ENCODE data around the gene NCK1.

The NCK1 gene

GRCh38 chr3:136861890-136862616, at the start of gene NCK1:
Gene NCK1, plus strand, starts transcription at chr3:136862208. Its CDS starts 65,794 bp downstream, at chr3:136928002.
- peak; percentile 95 to 97 (median 95) for DNase-seq (ENCODE audit: low read depth in 3 of 3)

GRCh38 chr3:136817448-136817847, 44.6 kb upstream of the NCK1 start:
- no peak for DNase-seq (ENCODE audit: low read depth in 3 of 3)

- peak in 2 of 3 donors; percentile 14 to 48 for DNase-seq (ENCODE audit: low read depth in 3 of 3)
Measured at GRCh38 chr3:136818191-136818768, 43.7 kb upstream of the NCK1 start.

DNA sequence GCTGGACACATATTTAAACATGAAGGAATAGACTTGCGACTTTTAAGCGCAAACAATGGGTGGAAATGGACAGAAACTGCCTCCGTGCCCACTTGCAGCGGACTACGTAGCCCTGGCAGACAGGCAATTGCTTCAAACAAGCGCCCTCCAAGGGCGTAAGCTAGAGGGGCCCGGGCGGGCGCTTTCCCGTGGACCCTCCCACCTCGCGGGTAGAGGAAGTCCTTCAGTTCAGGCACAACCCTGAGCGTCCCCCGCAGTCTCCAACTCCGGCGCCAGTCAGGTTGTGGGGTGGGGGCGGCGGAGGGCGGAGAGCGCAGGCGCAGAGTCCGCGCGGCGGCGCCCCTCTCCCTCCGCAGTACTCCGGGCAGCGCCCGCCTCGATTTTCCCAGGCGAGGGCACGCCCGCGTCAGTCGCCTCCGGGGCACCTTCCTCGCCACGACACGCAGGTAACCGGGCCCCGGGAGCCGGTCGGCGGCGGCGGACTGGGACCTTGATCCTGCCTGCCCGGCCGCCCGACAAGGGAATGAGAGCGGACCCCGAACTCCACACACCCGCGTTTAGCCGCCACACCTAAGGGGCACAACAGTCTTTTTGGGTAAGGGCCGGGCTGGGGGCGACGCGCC, 43.1 kb upstream of the NCK1 start, which contains the start of gene SLC35G2:
Gene SLC35G2, plus strand, starts transcription at position 358 of the 623 bp plus-strand sequence. CDS start 35,335 bp downstream, outside the sequence.
- DNase-seq (ENCODE audit: low read depth in 3 of 3): peak in 1 of 3 donors; percentile 35

GRCh38 chr3:136819392-136819730, 42.6 kb upstream of the NCK1 start:
- peak in 1 of 3 donors; percentile 27 for DNase-seq (ENCODE audit: low read depth in 3 of 3)

GRCh38 chr3:136819731-136820679, 42.0 kb upstream of the NCK1 start:
- DNase-seq (ENCODE audit: low read depth in 3 of 3): peak in 1 of 3 donors; percentile 17

DNA sequence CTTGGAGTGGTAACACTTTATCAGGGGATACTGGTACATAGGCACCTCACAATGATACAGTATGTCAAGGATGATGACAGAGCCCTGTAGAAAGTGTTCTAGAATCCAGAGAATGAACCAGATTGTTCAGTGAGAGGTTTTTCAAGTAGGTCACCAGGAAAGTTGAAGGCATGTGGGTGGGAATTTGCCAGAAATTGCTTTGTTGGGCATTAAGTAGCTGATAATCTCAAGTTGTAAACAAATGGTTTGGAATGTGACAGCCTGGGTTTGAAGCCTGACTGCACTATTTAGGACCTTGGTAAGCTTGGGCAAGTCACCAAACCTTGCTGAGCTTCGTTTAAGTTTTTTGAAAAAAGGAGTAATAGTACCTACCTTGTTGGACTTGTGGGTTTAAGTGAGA, 30.5 kb upstream of the NCK1 start:
- DNase-seq (ENCODE audit: low read depth in 3 of 3): no peak

DNA sequence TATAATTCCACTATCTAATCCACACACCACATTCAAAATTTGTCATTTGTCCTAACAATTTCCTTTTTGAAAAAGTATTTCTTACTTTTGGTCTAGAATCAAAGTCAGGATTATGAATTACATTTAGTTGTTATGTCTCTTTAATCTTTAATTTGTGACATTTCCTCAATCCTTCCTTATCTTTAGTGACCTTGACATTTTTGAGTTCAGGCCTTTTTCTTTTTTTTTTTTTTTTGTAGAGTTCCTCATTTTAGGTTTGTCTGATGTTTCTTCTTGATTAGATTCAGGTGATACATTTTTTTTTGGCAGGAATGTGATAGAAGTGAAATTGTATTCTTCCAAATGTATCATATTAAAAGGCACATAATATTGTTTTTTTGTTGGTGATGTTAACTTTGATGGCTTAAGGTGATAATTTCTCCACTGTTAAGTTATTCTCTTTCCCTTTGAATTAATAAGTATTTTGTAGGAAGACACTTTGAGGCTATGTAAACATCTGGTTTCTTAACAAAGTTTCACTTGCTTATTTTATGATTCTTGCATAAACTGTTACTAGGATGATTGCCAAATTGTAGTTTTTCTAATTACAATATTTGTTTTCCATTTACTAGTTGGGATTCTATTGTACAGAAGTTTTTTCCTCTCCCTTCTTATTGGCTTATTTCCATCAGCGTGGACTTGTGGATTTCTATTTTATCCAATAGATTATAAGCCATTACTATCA, 26.8 kb upstream of the NCK1 start:
- DNase-seq (ENCODE audit: low read depth in 3 of 3): no peak

- no peak for DNase-seq (ENCODE audit: low read depth in 3 of 3)
Measured at GRCh38 chr3:136835813-136836510, 26.0 kb upstream of the NCK1 start.

GRCh38 chr3:136836511-136837156, 25.4 kb upstream of the NCK1 start:
- DNase-seq (ENCODE audit: low read depth in 3 of 3): no peak

DNA sequence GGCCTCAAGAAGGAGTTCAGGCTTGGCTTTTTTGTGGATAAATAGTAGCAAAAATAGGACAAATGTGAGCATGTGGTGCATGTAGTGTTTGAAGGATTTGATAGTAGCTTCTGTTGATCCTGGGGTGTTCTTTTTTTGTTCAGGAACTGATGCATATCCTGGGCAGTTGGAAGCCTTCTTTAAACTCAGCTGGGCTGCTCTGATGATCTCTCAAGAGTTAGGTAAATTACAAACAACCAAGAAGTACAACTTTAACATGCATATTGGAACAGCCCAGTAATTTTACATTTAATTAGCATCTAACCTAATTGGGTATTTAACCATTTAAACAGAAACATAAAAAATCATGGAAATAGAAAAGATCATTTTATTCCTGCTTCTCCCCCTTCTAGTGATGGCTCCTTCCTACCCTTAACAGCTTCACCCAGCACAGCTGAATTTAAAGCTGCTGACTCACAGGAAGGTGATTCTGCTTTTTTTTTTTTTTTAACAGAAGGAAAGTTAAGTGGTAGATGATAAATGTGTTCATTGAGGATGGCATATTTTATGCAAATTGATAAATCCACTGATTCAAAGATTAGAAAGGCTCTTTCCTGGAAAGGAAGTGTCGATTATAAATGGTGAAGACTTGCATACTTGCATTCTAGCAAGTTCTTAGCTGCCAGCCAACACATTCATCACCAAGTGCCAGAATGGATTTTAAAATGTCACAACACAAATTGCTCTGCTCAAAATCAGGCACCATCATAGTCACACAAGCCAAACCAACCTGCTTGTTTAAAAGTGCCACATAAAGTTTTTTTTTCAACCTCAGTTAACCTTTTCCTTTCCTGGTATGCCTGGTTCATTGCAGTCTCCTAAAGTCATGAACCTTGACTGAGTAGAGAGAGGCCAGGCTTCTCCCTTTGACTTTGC, 23.1 kb upstream of the NCK1 start:
- no peak for DNase-seq (ENCODE audit: low read depth in 3 of 3)

DNA sequence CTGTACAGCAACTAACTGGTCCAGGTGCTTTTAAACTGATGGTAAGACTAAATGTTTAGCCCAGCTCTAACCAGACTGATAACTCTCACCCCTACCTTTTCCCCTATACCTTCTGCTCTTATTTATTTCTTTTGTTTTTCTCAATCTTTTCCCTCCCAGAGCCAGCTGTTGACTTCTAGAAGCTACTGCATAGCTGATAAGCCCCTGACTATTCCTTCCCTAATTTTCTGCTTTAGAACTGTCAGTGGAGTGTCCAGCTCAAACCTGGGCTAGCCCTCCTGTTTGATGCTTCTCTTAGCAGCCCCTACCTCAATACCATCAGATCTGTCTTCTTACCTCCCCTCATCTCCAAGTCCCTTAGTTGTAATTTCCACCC, 22.5 kb upstream of the NCK1 start:
- DNase-seq (ENCODE audit: low read depth in 3 of 3): no peak

- no peak for DNase-seq (ENCODE audit: low read depth in 3 of 3)
Measured at GRCh38 chr3:136840252-136840651, 21.8 kb upstream of the NCK1 start.

- no peak for DNase-seq (ENCODE audit: low read depth in 3 of 3)
Measured at GRCh38 chr3:136842294-136842693, 19.7 kb upstream of the NCK1 start.

- no peak for DNase-seq (ENCODE audit: low read depth in 3 of 3)
Measured at GRCh38 chr3:136844724-136845123, 17.3 kb upstream of the NCK1 start.

DNA sequence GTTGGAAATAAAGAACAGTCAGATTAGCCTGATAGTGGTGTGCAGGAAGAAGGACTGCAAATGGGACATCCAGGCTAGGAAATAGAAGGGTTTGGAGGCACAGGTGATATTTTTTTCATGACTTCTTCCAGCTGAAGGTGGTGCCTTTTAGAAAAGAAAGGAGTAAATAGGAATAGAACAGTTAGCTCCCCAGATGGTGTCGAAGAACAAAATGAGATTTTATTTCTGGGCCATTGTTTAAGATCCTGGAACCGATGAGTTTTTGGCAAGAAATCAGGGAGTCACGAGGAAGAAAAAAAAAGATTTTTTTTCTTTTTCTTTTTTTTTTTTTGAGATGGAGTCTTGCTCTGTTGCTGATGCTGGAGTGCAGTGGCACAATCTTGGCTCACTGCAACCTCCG, 9.8 kb upstream of the NCK1 start:
- no peak for DNase-seq (ENCODE audit: low read depth in 3 of 3)

- DNase-seq (ENCODE audit: low read depth in 3 of 3): no peak
Measured at GRCh38 chr3:136856665-136857064, 5.3 kb upstream of the NCK1 start.

DNA sequence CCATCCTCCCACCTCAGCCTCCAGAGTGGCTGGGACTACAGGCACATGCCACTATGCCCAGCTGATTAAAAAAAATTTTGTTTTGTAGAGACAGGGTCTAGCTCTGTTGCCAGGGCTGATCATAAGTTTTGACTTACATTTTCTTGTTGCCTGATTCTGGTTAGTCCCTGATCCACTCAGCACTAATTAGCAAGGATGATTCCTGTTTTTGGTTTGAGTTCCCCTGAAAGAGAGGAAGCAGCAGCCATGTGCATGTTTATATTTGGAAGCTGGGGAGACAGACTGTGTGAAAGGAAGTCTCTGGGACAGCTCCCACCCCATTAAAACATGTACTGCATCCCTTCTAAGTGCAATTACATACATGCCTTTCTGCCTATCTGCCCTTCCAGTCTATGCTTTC, 3.6 kb upstream of the NCK1 start:
- DNase-seq (ENCODE audit: low read depth in 3 of 3): no peak

- DNase-seq (ENCODE audit: low read depth in 3 of 3): no peak
Measured at GRCh38 chr3:136860541-136860940, 1.5 kb upstream of the NCK1 start.
